ENCODE measurements around the gene CDC14B.

CDC14B gene

GRCh38 chr9:96567203-96567700, 52.4 kb downstream of the CDC14B start:
- peak overlapping the region; percentile 54 for H3K4me3 ChIP-seq (replicated peaks; ENCODE audit: low read depth, low read length)
- no peak for DNase-seq (ENCODE audit: extremely low read depth, low read depth)
- TF ChIP-seq, protein P1, sequence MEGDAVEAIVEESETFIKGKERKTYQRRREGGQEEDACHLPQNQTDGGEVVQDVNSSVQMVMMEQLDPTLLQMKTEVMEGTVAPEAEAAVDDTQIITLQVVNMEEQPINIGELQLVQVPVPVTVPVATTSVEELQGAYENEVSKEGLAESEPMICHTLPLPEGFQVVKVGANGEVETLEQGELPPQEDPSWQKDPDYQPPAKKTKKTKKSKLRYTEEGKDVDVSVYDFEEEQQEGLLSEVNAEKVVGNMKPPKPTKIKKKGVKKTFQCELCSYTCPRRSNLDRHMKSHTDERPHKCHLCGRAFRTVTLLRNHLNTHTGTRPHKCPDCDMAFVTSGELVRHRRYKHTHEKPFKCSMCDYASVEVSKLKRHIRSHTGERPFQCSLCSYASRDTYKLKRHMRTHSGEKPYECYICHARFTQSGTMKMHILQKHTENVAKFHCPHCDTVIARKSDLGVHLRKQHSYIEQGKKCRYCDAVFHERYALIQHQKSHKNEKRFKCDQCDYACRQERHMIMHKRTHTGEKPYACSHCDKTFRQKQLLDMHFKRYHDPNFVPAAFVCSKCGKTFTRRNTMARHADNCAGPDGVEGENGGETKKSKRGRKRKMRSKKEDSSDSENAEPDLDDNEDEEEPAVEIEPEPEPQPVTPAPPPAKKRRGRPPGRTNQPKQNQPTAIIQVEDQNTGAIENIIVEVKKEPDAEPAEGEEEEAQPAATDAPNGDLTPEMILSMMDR (IDR thresholded peaks at IDR 0.05; ENCODE audit: low read depth, low read length, missing control alignments) = no peak

DNA sequence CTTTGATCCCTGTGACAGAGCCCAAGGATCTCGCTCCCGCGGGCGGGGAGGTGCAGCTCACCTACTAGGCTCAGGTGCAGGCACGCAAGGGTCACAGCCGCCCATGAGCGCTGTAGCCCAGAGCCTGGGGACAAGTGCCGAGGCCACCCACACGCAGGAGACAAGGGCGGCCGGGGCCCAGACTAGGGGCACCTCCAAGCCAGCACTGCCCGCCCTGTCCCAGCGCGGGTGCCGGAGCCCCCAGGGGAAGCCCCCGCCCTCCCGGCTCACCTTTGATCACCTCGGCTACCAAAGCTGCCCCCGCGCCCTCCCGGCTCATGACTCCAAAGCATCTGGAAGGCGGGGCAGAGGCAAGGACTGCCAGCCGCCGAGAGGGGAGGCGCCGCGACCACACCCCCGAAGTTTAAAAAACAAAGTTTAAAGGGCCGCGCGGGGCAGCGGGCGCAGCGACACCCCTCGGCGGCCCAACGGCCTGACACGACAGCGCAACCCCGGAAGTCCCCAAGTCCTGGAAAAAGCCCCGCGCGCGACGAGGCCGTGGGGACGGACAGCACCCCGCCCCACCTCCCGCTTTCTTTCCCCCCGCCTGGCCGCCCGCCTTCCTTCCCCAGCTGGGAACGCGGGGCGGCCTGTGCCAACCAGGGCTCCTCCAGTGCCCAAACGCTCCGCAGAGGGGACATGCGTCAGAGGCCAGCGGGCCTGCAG, 53.0 kb downstream of the CDC14B start:
- no peak for DNase-seq (ENCODE audit: extremely low read depth, low read depth)
- TF ChIP-seq, protein P1 (IDR thresholded peaks at IDR 0.05; ENCODE audit: low read depth, low read length, missing control alignments) = peak; percentile 54
- peak overlapping the region; percentile 54 for H3K4me3 ChIP-seq (replicated peaks; ENCODE audit: low read depth, low read length)

GRCh38 chr9:96565671-96566497, 53.8 kb downstream of the CDC14B start:
- H3K4me3 ChIP-seq (replicated peaks; ENCODE audit: low read depth, low read length) = peak overlapping the region; percentile 54
- DNase-seq (ENCODE audit: extremely low read depth, low read depth) = no peak
- TF ChIP-seq, protein P1 (IDR thresholded peaks at IDR 0.05; ENCODE audit: low read depth, low read length, missing control alignments) = no peak

DNA sequence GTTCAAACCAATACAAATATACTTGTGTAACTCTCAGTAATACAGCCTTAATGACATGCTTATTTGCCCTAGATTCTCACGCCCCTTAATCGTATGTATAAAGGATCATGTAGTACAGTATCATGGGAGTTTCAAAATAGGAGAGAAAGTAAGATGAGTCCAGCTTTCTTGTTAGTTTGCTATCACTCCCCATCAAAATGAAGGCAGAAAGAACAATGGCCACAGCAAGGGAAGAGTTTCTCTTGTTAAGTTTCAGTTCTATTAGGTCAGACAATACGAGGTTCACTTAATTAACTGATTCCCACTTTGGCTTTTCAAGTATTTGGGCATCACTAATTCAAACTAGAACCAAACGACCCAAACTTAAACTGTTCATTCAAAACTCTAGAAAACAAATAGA, 55.4 kb downstream of the CDC14B start:
- TF ChIP-seq, protein P1 (IDR thresholded peaks at IDR 0.05; ENCODE audit: low read depth, low read length, missing control alignments) = no peak
- no peak overlapping the region for H3K4me3 ChIP-seq (replicated peaks; ENCODE audit: low read depth, low read length)
- no peak for DNase-seq (ENCODE audit: extremely low read depth, low read depth)

DNA sequence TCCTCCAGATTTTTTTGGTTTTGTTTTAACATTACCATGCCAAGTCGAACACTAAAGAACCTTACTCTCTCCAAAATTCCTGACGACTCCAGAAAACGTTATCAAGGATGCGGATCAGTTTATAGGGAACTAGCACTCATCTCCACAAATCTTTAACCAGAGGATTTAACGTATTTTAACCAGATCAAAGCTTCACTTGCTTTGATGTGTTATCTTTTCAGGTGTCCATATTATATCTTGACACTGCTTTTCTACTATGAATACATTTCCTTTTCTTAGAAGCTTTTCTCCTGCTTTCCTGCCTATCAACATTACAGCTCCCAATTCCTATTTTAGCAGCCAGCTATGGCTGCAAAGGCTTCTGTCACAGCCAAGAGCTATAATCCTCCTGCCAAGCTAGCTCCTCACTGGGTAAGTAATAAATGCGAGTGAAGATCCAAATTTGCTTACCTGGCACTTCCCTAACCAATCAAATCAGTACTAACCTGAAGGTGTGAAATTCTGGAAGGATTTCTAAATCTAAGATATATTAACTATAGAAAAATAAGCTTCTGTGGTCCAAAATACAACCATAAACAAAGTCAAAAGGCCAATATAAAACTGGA, 60.2 kb downstream of the CDC14B start:
- H3K4me3 ChIP-seq (replicated peaks; ENCODE audit: low read depth, low read length) = no peak overlapping the region
- TF ChIP-seq, protein P1 (IDR thresholded peaks at IDR 0.05; ENCODE audit: low read depth, low read length, missing control alignments) = no peak
- DNase-seq (ENCODE audit: extremely low read depth, low read depth) = no peak

GRCh38 chr9:96557921-96558320, 61.7 kb downstream of the CDC14B start:
- TF ChIP-seq, protein P1 (IDR thresholded peaks at IDR 0.05; ENCODE audit: low read depth, low read length, missing control alignments) = no peak
- DNase-seq (ENCODE audit: extremely low read depth, low read depth) = no peak
- no peak overlapping the region for H3K4me3 ChIP-seq (replicated peaks; ENCODE audit: low read depth, low read length)
